ENCODE results near the gene GPRASP3. TPM values are rescaled to one million over a fixed set of nuclear protein-coding genes. Genes with fewer than 3 reads are reported as not detected.

Gene GPRASP3
- total RNA-seq, 1 experiment from 2014 or later: 13.7 TPM

DNA sequence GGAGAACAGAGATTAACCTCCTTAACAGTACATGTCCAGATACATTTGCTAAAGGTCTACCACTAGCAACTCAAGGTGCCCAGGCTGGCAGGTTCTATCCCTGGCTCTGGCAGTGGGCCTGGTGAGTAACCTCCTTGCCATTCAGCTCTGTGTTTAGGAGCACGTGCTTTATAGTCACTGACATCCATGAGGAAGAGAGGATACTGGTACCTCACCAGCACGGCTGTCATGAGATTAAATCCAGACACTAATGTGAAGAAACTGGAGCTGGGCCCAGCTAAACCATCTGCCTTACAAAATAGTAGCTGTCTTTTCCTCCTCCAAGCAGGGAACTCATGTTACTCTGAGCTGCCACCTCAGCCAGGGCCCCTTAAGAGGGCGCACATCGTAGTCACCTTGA is 45.3 kb downstream of the GPRASP3 start:
- ATAC-seq: no peak

DNA sequence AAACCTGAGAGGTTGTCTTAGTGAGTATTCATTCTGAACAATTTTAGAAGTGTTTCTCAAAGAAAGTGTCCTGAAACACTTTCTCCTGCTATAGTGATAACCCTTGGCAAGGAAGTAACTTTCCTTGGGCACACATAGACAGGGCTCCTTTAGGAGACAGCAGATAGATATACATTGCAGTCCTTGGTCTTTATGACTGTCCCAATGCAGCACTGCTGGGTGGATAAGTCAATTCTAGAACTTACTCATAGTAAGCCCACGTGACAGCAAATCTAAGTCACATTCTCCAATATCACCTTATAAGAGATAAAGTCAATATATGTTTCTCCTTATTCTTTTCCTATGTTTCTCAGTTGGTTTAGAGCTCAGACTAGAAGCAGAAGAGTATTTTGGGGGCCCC is 46.7 kb downstream of the GPRASP3 start:
- no peaks in the 10 kb centered on the region for H3K9me3 Mint-ChIP-seq
- ATAC-seq (no peak), DNase-seq (ENCODE audit: low spot score) (no peak)
- CTCF ChIA-PET: no interaction called here
- no peaks in the 10 kb centered on the region for H3K36me3 Mint-ChIP-seq
- no peaks in the 10 kb centered on the region for H3K27me3 Mint-ChIP-seq (ENCODE audit: low read depth)
- POLR2A ChIA-PET: no interaction called here
- H3K27ac Mint-ChIP-seq: no peak overlapping the region
- no peak overlapping the region for H3K4me3 Mint-ChIP-seq
- H3K4me1 Mint-ChIP-seq: peaks cover 5% of the 10 kb centered on the region
- TF ChIP-seq ZNF671 (CRISPR knock-in tag; IDR thresholded peaks at IDR 0.05) (no peak), JAZF1 (CRISPR knock-in tag; IDR thresholded peaks at IDR 0.05) (no peak), HMGA2 (CRISPR knock-in tag; IDR thresholded peaks at IDR 0.05) (no peak), ESRRA (CRISPR knock-in tag; IDR thresholded peaks at IDR 0.05; ENCODE audit: borderline replicate concordance) (no peak), RELA (CRISPR knock-in tag; IDR thresholded peaks at IDR 0.05; ENCODE audit: borderline replicate concordance) (no peak), TEAD1 (CRISPR knock-in tag; IDR thresholded peaks at IDR 0.05) (no peak), TP53 (CRISPR knock-in tag; IDR thresholded peaks at IDR 0.05) (no peak), SMAD3 (CRISPR knock-in tag; IDR thresholded peaks at IDR 0.05; ENCODE audit: borderline replicate concordance) (no peak), ETV6 (CRISPR knock-in tag; IDR thresholded peaks at IDR 0.05) (no peak), GABPB1 (CRISPR knock-in tag; IDR thresholded peaks at IDR 0.05) (no peak)
- TF ChIP-seq, protein P1, sequence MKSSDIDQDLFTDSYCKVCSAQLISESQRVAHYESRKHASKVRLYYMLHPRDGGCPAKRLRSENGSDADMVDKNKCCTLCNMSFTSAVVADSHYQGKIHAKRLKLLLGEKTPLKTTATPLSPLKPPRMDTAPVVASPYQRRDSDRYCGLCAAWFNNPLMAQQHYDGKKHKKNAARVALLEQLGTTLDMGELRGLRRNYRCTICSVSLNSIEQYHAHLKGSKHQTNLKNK (CRISPR knock-in tag; IDR thresholded peaks at IDR 0.05): no peak
- TF ChIP-seq, protein P2, sequence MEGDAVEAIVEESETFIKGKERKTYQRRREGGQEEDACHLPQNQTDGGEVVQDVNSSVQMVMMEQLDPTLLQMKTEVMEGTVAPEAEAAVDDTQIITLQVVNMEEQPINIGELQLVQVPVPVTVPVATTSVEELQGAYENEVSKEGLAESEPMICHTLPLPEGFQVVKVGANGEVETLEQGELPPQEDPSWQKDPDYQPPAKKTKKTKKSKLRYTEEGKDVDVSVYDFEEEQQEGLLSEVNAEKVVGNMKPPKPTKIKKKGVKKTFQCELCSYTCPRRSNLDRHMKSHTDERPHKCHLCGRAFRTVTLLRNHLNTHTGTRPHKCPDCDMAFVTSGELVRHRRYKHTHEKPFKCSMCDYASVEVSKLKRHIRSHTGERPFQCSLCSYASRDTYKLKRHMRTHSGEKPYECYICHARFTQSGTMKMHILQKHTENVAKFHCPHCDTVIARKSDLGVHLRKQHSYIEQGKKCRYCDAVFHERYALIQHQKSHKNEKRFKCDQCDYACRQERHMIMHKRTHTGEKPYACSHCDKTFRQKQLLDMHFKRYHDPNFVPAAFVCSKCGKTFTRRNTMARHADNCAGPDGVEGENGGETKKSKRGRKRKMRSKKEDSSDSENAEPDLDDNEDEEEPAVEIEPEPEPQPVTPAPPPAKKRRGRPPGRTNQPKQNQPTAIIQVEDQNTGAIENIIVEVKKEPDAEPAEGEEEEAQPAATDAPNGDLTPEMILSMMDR (IDR thresholded peaks at IDR 0.05): no peak
- TF ChIP-seq, protein P3, sequence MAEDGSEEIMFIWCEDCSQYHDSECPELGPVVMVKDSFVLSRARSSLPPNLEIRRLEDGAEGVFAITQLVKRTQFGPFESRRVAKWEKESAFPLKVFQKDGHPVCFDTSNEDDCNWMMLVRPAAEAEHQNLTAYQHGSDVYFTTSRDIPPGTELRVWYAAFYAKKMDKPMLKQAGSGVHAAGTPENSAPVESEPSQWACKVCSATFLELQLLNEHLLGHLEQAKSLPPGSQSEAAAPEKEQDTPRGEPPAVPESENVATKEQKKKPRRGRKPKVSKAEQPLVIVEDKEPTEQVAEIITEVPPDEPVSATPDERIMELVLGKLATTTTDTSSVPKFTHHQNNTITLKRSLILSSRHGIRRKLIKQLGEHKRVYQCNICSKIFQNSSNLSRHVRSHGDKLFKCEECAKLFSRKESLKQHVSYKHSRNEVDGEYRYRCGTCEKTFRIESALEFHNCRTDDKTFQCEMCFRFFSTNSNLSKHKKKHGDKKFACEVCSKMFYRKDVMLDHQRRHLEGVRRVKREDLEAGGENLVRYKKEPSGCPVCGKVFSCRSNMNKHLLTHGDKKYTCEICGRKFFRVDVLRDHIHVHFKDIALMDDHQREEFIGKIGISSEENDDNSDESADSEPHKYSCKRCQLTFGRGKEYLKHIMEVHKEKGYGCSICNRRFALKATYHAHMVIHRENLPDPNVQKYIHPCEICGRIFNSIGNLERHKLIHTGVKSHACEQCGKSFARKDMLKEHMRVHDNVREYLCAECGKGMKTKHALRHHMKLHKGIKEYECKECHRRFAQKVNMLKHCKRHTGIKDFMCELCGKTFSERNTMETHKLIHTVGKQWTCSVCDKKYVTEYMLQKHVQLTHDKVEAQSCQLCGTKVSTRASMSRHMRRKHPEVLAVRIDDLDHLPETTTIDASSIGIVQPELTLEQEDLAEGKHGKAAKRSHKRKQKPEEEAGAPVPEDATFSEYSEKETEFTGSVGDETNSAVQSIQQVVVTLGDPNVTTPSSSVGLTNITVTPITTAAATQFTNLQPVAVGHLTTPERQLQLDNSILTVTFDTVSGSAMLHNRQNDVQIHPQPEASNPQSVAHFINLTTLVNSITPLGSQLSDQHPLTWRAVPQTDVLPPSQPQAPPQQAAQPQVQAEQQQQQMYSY (CRISPR knock-in tag; IDR thresholded peaks at IDR 0.05): no peak
- TF ChIP-seq, protein P4, sequence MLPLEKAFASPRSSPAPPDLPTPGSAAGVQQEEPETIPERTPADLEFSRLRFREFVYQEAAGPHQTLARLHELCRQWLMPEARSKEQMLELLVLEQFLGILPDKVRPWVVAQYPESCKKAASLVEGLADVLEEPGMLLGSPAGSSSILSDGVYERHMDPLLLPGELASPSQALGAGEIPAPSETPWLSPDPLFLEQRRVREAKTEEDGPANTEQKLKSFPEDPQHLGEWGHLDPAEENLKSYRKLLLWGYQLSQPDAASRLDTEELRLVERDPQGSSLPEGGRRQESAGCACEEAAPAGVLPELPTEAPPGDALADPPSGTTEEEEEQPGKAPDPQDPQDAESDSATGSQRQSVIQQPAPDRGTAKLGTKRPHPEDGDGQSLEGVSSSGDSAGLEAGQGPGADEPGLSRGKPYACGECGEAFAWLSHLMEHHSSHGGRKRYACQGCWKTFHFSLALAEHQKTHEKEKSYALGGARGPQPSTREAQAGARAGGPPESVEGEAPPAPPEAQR (CRISPR knock-in tag; IDR thresholded peaks at IDR 0.05): no peak
- TF ChIP-seq, protein P5, sequence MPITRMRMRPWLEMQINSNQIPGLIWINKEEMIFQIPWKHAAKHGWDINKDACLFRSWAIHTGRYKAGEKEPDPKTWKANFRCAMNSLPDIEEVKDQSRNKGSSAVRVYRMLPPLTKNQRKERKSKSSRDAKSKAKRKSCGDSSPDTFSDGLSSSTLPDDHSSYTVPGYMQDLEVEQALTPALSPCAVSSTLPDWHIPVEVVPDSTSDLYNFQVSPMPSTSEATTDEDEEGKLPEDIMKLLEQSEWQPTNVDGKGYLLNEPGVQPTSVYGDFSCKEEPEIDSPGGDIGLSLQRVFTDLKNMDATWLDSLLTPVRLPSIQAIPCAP (CRISPR knock-in tag; IDR thresholded peaks at IDR 0.05): no peak
- TF ChIP-seq, protein P6, sequence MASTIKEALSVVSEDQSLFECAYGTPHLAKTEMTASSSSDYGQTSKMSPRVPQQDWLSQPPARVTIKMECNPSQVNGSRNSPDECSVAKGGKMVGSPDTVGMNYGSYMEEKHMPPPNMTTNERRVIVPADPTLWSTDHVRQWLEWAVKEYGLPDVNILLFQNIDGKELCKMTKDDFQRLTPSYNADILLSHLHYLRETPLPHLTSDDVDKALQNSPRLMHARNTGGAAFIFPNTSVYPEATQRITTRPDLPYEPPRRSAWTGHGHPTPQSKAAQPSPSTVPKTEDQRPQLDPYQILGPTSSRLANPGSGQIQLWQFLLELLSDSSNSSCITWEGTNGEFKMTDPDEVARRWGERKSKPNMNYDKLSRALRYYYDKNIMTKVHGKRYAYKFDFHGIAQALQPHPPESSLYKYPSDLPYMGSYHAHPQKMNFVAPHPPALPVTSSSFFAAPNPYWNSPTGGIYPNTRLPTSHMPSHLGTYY (CRISPR knock-in tag; IDR thresholded peaks at IDR 0.05): no peak
- TF ChIP-seq, protein P7, sequence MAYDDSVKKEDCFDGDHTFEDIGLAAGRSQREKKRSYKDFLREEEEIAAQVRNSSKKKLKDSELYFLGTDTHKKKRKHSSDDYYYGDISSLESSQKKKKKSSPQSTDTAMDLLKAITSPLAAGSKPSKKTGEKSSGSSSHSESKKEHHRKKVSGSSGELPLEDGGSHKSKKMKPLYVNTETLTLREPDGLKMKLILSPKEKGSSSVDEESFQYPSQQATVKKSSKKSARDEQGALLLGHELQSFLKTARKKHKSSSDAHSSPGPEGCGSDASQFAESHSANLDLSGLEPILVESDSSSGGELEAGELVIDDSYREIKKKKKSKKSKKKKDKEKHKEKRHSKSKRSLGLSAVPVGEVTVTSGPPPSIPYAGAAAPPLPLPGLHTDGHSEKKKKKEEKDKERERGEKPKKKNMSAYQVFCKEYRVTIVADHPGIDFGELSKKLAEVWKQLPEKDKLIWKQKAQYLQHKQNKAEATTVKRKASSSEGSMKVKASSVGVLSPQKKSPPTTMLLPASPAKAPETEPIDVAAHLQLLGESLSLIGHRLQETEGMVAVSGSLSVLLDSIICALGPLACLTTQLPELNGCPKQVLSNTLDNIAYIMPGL (CRISPR knock-in tag; IDR thresholded peaks at IDR 0.05): no peak
- TF ChIP-seq, protein P8, sequence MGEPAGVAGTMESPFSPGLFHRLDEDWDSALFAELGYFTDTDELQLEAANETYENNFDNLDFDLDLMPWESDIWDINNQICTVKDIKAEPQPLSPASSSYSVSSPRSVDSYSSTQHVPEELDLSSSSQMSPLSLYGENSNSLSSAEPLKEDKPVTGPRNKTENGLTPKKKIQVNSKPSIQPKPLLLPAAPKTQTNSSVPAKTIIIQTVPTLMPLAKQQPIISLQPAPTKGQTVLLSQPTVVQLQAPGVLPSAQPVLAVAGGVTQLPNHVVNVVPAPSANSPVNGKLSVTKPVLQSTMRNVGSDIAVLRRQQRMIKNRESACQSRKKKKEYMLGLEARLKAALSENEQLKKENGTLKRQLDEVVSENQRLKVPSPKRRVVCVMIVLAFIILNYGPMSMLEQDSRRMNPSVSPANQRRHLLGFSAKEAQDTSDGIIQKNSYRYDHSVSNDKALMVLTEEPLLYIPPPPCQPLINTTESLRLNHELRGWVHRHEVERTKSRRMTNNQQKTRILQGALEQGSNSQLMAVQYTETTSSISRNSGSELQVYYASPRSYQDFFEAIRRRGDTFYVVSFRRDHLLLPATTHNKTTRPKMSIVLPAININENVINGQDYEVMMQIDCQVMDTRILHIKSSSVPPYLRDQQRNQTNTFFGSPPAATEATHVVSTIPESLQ (CRISPR knock-in tag; IDR thresholded peaks at IDR 0.05): no peak
- TF ChIP-seq, protein P9, sequence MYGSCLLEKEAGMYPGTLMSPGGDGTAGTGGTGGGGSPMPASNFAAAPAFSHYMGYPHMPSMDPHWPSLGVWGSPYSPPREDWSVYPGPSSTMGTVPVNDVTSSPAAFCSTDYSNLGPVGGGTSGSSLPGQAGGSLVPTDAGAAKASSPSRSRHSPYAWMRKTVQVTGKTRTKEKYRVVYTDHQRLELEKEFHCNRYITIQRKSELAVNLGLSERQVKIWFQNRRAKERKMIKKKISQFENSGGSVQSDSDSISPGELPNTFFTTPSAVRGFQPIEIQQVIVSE (CRISPR knock-in tag; IDR thresholded peaks at IDR 0.05; ENCODE audit: borderline replicate concordance): no peak

More for the DNA sequence above, 45.3 kb downstream of the GPRASP3 start:
- Mint-ChIP-seq H3K27ac (no peak overlapping the region), H3K27me3 (ENCODE audit: low read depth) (no peaks in the 10 kb centered on the region), H3K4me1 (peaks cover 5% of the 10 kb centered on the region), H3K4me3 (no peak overlapping the region), H3K9me3 (no peaks in the 10 kb centered on the region), H3K36me3 (no peaks in the 10 kb centered on the region)
- ChIA-PET POLR2A (no interaction called here), CTCF (interaction anchor here (1.3 to 1.4 kb wide), 2 partner anchors 70 to 135 kb away, joined by 3 to 5 read pairs; no protein-coding TSS in a partner anchor)
- no peak for TF ChIP-seq NFYB (CRISPR knock-in tag; conservative IDR thresholded peaks at IDR 0.05; ENCODE audit: low read depth)
- no peak for TF ChIP-seq FOXJ3 (CRISPR knock-in tag; IDR thresholded peaks at IDR 0.05; ENCODE audit: borderline replicate concordance)
- no peak for TF ChIP-seq SMAD4 (CRISPR knock-in tag; IDR thresholded peaks at IDR 0.05)
- no peak for DNase-seq (ENCODE audit: low spot score)
